ENCODE measurements around the gene RANBP3.

DNA sequence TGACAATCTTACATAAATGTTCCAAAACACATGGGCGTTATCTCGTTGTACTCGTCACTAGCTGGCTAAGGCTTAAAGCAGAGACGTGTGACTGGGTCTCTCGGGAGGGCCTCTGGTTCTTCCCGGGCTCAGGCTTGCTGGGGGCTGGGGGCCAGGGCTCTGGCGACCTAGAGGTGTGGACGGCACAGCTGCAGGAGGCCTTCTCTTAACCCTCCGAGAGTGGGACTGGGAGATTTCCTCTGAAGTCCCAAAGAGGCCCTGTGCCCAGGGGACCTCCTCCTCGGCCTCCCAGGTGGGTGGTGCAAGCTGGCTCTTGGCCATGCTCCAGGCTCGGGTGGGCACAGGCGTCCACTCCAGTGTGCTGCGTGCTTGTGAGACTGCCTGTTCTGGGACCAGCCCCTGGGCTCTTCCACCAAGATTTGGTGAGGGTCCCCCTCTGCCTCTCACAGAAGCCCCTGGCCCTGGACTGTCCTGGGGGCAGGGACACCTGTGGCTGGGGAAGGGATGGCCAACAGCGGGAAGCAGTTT is 61.7 kb downstream of the RANBP3 start:
- TF ChIP-seq SUZ12 (IDR thresholded peaks at IDR 0.05; ENCODE audit: extremely low read depth, insufficient read depth, insufficient read length) (no peak), YY1 (IDR thresholded peaks at IDR 0.05; ENCODE audit: insufficient read depth, insufficient read length) (no peak), ZNF274 (IDR thresholded peaks at IDR 0.05; ENCODE audit: low read depth, low read length) (no peak)

Measured in NT2/D1 (cell line).